Testis (tissue), 3 donors: ENCODE data around the gene IL1RAP. TPM values are rescaled to one million over a fixed set of nuclear protein-coding genes. Genes with fewer than 3 reads are reported as not detected.

ENCODE experiments used
- DNase-seq: peaks from one replicate; pipeline ENCODE4 v3.0.0-alpha.2; 2019
- H3K27ac ChIP-seq, 2 donors: fragments of 200-600 bp; sonication (generic); one replicate each; pipeline ENCODE4 v1.5.1; 2019
- H3K27me3 ChIP-seq: fragments of 200-600 bp; sonication (generic); one replicate; pipeline ENCODE4 v1.5.1; 2019
- H3K36me3 ChIP-seq: fragments of 200-600 bp; sonication (generic); one replicate; pipeline ENCODE4 v1.5.1; 2017; ENCODE audit warnings: low read depth; ENCODE audit errors: missing control alignments
- H3K4me1 ChIP-seq: fragments of 200-600 bp; sonication (generic); one replicate; pipeline ENCODE4 v1.5.1; 2019
- H3K4me3 ChIP-seq, 2 donors: fragments of 200-600 bp; sonication (generic); one replicate each; pipeline ENCODE4 v1.5.1; 2017 to 2019
- H3K9me3 ChIP-seq: fragments of 200-600 bp; sonication (generic); one replicate; pipeline ENCODE4 v1.5.1; 2017
- CTCF ChIP-seq, 3 experiments: fragments of 450-650 bp in 2 of 3; fragments of 200-600 bp in 1 of 3; sonication (generic) in 1 of 3; IDR thresholded peaks; one replicate each; pipeline ENCODE4 v1.5.1; 2016 to 2019; ENCODE audit warnings: antibody characterized with exemption in 3 of 3, mild to moderate bottlenecking in 2 of 3, moderate library complexity in 1 of 3
- POLR2A ChIP-seq: fragments of 450-650 bp; IDR thresholded peaks from one replicate; pipeline ENCODE4 v1.6.1; 2017; ENCODE audit warnings: antibody characterized with exemption, mild to moderate bottlenecking, moderate library complexity
- WGBS, 2 donors: methylation state at CpG; one replicate each; pipeline ENCODE4 v1.1.5; 2018; 5-methylcytosine and 5-hydroxymethylcytosine counted together
- intact Hi-C: fragments of 100-400 bp; cut with DNase I; formaldehyde crosslinking; loops from one replicate; pipeline ENCODE4 v1.15.1; 2023; ENCODE audit warnings: low total_unique reads
- polyA plus RNA-seq: library from polyadenylated mRNA; stranded (reverse); fragments of 350-450 nt; fragmentation: Illumina TruSeq; extraction: RNeasy Lipid Tissue Mini Kit (QIAGEN cat#74804); gene quantifications from one replicate; pipeline ENCODE4 v1.2.3, GENCODE V29; 2014; ENCODE audit warnings: low read depth, low replicate concordance; ENCODE audit not compliant: insufficient read depth
- total RNA-seq, 2 donors: library from RNA; depleted of rRNA; stranded (reverse); fragments of >200 nt; gene quantifications; one replicate each; pipeline ENCODE4 v1.2.3, GENCODE V29; 2016

IL1RAP gene
- total and polyA plus RNA-seq, 3 donors from 2014 or later = 1.7 to 3.2 (median 2.1) TPM

GRCh38 chr3:190701096-190701532, 187.2 kb downstream of the IL1RAP start:
- Histone ChIP-seq H3K27me3 (no peaks in the 10 kb centered on the region), H3K4me1 (no peaks in the 10 kb centered on the region), H3K4me3 (no peak overlapping the region), H3K36me3 (no peaks in the 10 kb centered on the region), H3K9me3 (no peaks in the 10 kb centered on the region), H3K27ac (no peak overlapping the region)
- WGBS, 2 donors = 21 to 32% methylated on average over 4 of the region's 4 CpGs
- TF ChIP-seq CTCF (IDR thresholded peaks at IDR 0.05) (peak in 1 of 3 experiments; percentile 30), POLR2A (no peak)
- intact Hi-C loops = no loop called here
- DNase-seq = peak; percentile 48

DNA sequence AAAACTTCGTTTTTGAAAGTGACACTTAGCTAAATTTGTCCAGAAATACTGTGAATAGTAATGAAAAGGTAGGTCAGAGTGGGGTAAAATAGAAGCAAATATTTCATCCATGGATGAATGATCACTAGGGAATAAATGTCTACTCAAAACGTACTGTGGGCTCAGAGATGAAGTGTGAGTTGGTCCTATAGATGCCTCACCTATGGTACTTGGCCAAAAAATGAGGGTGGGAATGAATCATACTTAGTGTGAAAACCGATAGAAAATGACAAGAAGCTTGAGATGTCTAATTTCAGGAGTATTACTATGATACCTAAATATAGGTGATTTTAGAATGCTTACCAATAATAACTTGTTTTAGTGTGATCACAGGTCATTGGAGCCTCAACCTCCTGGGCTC, 192.7 kb downstream of the IL1RAP start:
- Histone ChIP-seq H3K9me3 (no peaks in the 10 kb centered on the region), H3K27ac (no peak overlapping the region), H3K27me3 (no peaks in the 10 kb centered on the region), H3K4me3 (no peak overlapping the region), H3K4me1 (no peaks in the 10 kb centered on the region), H3K36me3 (no peaks in the 10 kb centered on the region)
- 79 to 80% methylated on average over 3 of the region's 3 CpGs for WGBS, 2 donors
- intact Hi-C loops = no loop called here
- no peak for TF ChIP-seq POLR2A
- TF ChIP-seq CTCF (IDR thresholded peaks at IDR 0.05) = no peak
- no peak for DNase-seq

Other genes starting within 250 kb of the IL1RAP start
- 10 to 100 TPM in 1 of 2 donors, 1 to 10 TPM in 1; 5.7 to 37.5 TPM for gene CLDN1, start 191.6 kb upstream of the IL1RAP start, total RNA-seq
- 37.1 TPM for gene CLDN1, start 191.6 kb upstream of the IL1RAP start, polyA plus RNA-seq
- under 1 TPM; 0.19 to 0.55 TPM for gene CLDN16, start 125.9 kb upstream of the IL1RAP start, total RNA-seq
- 0.36 TPM for gene CLDN16, start 125.9 kb upstream of the IL1RAP start, polyA plus RNA-seq
- gene TMEM207, start 64.2 kb upstream of the IL1RAP start, total RNA-seq = 1 to 10 TPM in 1 of 2 donors, under 1 TPM in 1; 0.19 to 1.6 TPM
- not detected for gene TMEM207, start 64.2 kb upstream of the IL1RAP start, polyA plus RNA-seq